Measurements from ENCODE around the gene IPO11. TPM values are rescaled to one million over a fixed set of nuclear protein-coding genes. Genes with fewer than 3 reads are reported as not detected.

The IPO11 gene
- total and polyA plus RNA-seq, 2 of the 13 experiments (the other 11 are each of a cell fraction or from before 2014, with no cell fraction given): 13.9 to 24.4 TPM

- Histone ChIP-seq H3K9ac (ENCODE audit: insufficient read depth, low read depth, low read length) (peak overlapping the region; percentile 87), H3K36me3 (replicated peaks in 1 of 2; ENCODE audit: control insufficient read depth in 1 of 2, insufficient read depth in 2 of 2, low read length in 2 of 2) (0 out of 5 replicates have a peak, but pooled peaks cover 0 to 13% of the 10 kb centered on the region in 2 experiments), H4K20me1 (ENCODE audit: insufficient read depth, low read length) (no peaks in the 10 kb centered on the region; the same call in 1 of the 2 replicates), H3K4me2 (ENCODE audit: low read depth, low read length) (peak overlapping the region; percentile 87), H2AFZ (ENCODE audit: low read length) (no peak overlapping the region), H3K27ac (ENCODE audit: extremely low read length, insufficient read depth, low read length) (peak overlapping the region; percentile 85), H3K79me2 (ENCODE audit: insufficient read depth, low read length) (peaks cover 55% of the 10 kb centered on the region), H3K27me3 (ENCODE audit: control insufficient read depth in 1 of 2, insufficient read depth in 2 of 2, low read length in 2 of 2) (no peaks in the 10 kb centered on the region; a peak in 1 of 5 replicates), H3K4me3 (replicated peaks in 1 of 3; ENCODE audit: insufficient read depth in 1 of 3, low read depth in 2 of 3, low read length in 3 of 3) (peak overlapping the region; percentile 91 to 100 (median 97); a peak in 5 of 6 replicates), H3K9me3 (ENCODE audit: low read length) (no peaks in the 10 kb centered on the region), H3K4me1 (ENCODE audit: insufficient read depth, low read length) (peaks cover 19% of the 10 kb centered on the region)
- intact Hi-C loops (cut with micrococcal nuclease; ENCODE audit: unreplicated experiment) (no loop called here), in situ Hi-C loops (cut with HindIII; ENCODE audit: extremely low pct_ligation_motif_present, low pct_unique_long_range_greater_than_20kb) (no loop called here)
- no peak for DNase-seq (ENCODE audit: low spot score)
- whole genome bisulfite sequencing (ENCODE audit: low lambda C conversion rate): 26% methylated on average over 3 of the region's 3 CpGs
- TF ChIP-seq MED1 (CRISPR knock-in tag; IDR thresholded peaks at IDR 0.05) (no peak), ZNF256 (CRISPR knock-in tag; conservative IDR thresholded peaks at IDR 0.05) (no peak), DZIP1 (CRISPR knock-in tag; IDR thresholded peaks at IDR 0.05) (no peak), FIP1L1 (IDR thresholded peaks at IDR 0.05; ENCODE audit: borderline replicate concordance, insufficient read depth, low read depth, low read length) (no peak), MED8 (CRISPR knock-in tag; IDR thresholded peaks at IDR 0.05; ENCODE audit: insufficient replicate concordance) (no peak), THAP11 (CRISPR knock-in tag; IDR thresholded peaks at IDR 0.05) (no peak), KDM2A (CRISPR knock-in tag; IDR thresholded peaks at IDR 0.05; ENCODE audit: borderline replicate concordance, low read depth) (no peak), SP4 (CRISPR knock-in tag; IDR thresholded peaks at IDR 0.05) (no peak), ZBTB33 (CRISPR knock-in tag; IDR thresholded peaks at IDR 0.05) (no peak), ZFX (CRISPR knock-in tag; IDR thresholded peaks at IDR 0.05; ENCODE audit: low read depth) (no peak), TBP (CRISPR knock-in tag; IDR thresholded peaks at IDR 0.05) (no peak), ZBTB4 (CRISPR knock-in tag; IDR thresholded peaks at IDR 0.05; ENCODE audit: borderline replicate concordance) (no peak), GPBP1L1 (CRISPR knock-in tag; IDR thresholded peaks at IDR 0.05) (no peak), ZSCAN25 (CRISPR knock-in tag; IDR thresholded peaks at IDR 0.05) (no peak)
- ChIA-PET CTCF (ENCODE audit: low intra/inter-chr PET ratio, low total read pairs) (no interaction called here), POLR2A (interaction anchor here (0.6 to 3.9 kb wide), 2 partner anchors 10 to 13 kb away, joined by 3 to 115 read pairs; partner anchors contain the start of gene DIMT1)
- BruUV-seq (replicated peaks): no TSS peak
- no peak for FAIRE-seq
- ATAC-seq: no peak
Observed at GRCh38 chr5:62413711-62414110, 1.1 kb downstream of the IPO11 start.

All from HepG2 (cell line).